ENCODE results near the gene ASAP2.

DNA sequence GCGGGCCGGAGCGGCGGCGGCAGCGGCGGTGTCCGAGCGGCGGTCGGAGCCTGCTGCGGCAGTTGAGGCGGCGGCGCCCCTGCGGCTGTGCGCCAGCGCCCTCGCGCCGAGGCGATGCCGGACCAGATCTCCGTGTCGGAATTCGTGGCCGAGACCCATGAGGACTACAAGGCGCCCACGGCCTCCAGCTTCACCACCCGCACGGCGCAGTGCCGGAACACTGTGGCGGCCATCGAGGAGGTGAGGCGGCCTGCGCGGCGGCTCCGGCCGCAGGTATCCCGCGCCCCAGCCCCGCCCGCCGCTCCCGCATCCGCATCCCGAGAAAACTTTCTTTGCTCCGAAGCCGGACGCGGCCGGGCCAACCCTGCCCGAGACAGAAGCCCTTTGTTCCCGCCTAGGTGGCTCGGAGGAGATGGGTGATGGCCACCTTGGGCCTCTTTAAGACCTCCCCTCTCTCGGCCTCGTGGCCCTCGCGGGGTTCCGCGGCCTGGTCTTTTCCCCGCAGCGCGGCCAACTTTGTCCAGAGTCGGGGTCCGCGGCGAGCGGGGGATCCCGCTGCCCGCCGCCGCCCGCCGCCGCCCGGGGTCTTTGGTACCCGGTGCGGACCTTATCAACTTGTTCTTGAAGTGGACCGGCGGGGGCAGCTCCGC is 504 bp downstream of the ASAP2 start:
- TF ChIP-seq, protein P1, sequence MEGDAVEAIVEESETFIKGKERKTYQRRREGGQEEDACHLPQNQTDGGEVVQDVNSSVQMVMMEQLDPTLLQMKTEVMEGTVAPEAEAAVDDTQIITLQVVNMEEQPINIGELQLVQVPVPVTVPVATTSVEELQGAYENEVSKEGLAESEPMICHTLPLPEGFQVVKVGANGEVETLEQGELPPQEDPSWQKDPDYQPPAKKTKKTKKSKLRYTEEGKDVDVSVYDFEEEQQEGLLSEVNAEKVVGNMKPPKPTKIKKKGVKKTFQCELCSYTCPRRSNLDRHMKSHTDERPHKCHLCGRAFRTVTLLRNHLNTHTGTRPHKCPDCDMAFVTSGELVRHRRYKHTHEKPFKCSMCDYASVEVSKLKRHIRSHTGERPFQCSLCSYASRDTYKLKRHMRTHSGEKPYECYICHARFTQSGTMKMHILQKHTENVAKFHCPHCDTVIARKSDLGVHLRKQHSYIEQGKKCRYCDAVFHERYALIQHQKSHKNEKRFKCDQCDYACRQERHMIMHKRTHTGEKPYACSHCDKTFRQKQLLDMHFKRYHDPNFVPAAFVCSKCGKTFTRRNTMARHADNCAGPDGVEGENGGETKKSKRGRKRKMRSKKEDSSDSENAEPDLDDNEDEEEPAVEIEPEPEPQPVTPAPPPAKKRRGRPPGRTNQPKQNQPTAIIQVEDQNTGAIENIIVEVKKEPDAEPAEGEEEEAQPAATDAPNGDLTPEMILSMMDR (IDR thresholded peaks at IDR 0.05), result no peak
- TF ChIP-seq POLR2AphosphoS5 (IDR thresholded peaks at IDR 0.05), result no peak
- no peak for TF ChIP-seq POLR2A (IDR thresholded peaks at IDR 0.05)

All from suprapubic skin (tissue), 4 donors.